Right lobe of liver (tissue), 6 donors: ENCODE results near the gene ERVMER34-1. TPM values are rescaled to one million over a fixed set of nuclear protein-coding genes. Genes with fewer than 3 reads are reported as not detected.

ENCODE experiments used
- ATAC-seq, 4 donors: fragments of 200-7000 bp; cut with Tn5 transposase; one replicate each; pipeline ENCODE4 v1.9.1; 2020; ENCODE audit warnings: mild to moderate bottlenecking in 4 of 4, moderate library complexity in 4 of 4
- DNase-seq, 3 donors: peaks; one replicate each; pipeline ENCODE4 v3.0.0-alpha.2; 2020
- H3K27ac ChIP-seq, 3 donors: fragments of 200-600 bp; one replicate each; pipeline ENCODE4 v1.8.0; 2022
- H3K27me3 ChIP-seq, 2 donors: fragments of 200-600 bp; one replicate each; pipeline ENCODE4 v1.8.0; 2022
- H3K36me3 ChIP-seq, 4 donors: fragments of 200-600 bp; sonication (generic) in 1 of 4; one replicate each; pipeline versions ENCODE4 v1.5.1 to v1.8.0; 2017 to 2022; ENCODE audit warnings: control low read depth in 1 of 4
- H3K4me1 ChIP-seq, 4 donors: fragments of 200-600 bp; sonication (generic) in 1 of 4; one replicate each; pipeline versions ENCODE4 v1.5.1 to v1.8.0; 2017 to 2022; ENCODE audit warnings: control low read depth in 1 of 4
- H3K4me3 ChIP-seq, 3 donors: fragments of 200-600 bp; one replicate each; pipeline ENCODE4 v1.8.0; 2022
- H3K9me3 ChIP-seq, 4 donors: fragments of 200-600 bp; sonication (generic) in 1 of 4; one replicate each; pipeline versions ENCODE4 v1.5.1 to v1.8.0; 2017 to 2022; ENCODE audit warnings: control low read depth in 1 of 4
- CTCF ChIP-seq, 4 donors: fragments of 200-600 bp in 3 of 4; fragments of 450-650 bp in 1 of 4; IDR thresholded peaks; one replicate each; pipeline versions ENCODE4 v1.5.1 to v1.8.0; 2016 to 2022; ENCODE audit warnings: antibody characterized with exemption in 4 of 4, mild to moderate bottlenecking in 2 of 4
- POLR2A ChIP-seq: fragments of 450-650 bp; IDR thresholded peaks from one replicate; pipeline ENCODE4 v1.6.1; 2017; ENCODE audit warnings: antibody characterized with exemption, mild to moderate bottlenecking
- WGBS: methylation state at CpG from one replicate; pipeline ENCODE4 v1.1.6; 2018; ENCODE audit warnings: low coverage, low lambda C conversion rate; ENCODE audit not compliant: insufficient coverage; ENCODE audit errors: missing lambda C conversion rate; 5-methylcytosine and 5-hydroxymethylcytosine counted together
- intact Hi-C, 2 donors: fragments of 100-400 bp; cut with DNase I; formaldehyde crosslinking; loops; one replicate each; pipeline versions ENCODE4 v1.11.2 to v1.14.1; 2022
- total RNA-seq, 6 experiments: library from RNA; depleted of rRNA in 2 of 6; stranded (reverse); fragments of >200 nt in 2 of 6; fragmentation: NEBNext Ultra II Directional in 3 of 6; extraction: Animal tissue kit (Norgen Biotek cat#: 25700) in 3 of 6; gene quantifications; one replicate each; pipeline versions ENCODE4 v1.1.0 to v1.2.4, GENCODE V29; 2016 to 2023
- donor health status: DM: no; HTN: yes; CAD: no.
- donor health status: DM: no; HTN: no; CAD: no.
- donor health status: DM: no; HTN: no; CAD: no.
- donor health status: DM: no; HTN: yes; CAD: no.
- donor health status: DM: no; HTN: yes; CAD: no.

Gene ERVMER34-1
- total RNA-seq, 6 experiments from 2014 or later, result 0.04 to 0.20 (median 0.15) TPM; not detected in 2

DNA sequence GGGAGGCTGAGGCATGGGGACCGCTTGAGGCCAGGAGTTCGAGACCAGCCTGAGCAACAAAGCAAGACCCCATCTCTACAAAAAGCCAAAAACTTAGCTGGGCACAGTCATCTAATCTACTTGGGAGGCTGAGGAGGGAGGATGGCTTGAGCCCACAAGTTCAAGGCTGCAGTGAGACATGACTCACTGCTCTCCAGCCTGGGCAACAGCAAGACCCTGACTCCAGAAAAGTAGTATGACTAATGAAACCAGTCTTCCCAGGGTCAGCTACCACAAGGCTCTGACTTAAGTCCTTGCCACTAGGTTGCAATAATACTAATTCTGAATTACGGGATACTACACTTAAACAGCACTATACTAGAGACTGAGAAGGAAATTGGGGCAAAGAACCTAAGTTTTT, 33.1 kb downstream of the ERVMER34-1 start:
- H3K27ac ChIP-seq, result no peak overlapping the region
- no peaks in the 10 kb centered on the region for H3K27me3 ChIP-seq
- no peak overlapping the region for H3K4me3 ChIP-seq
- no peaks in the 10 kb centered on the region for H3K9me3 ChIP-seq
- intact Hi-C loops, result no loop called here
- TF ChIP-seq POLR2A (no peak), CTCF (IDR thresholded peaks at IDR 0.05) (no peak)
- H3K36me3 ChIP-seq, result peaks cover 0 to 22% (median 0%) of the 10 kb centered on the region in 4 donors
- no peak for ATAC-seq
- no peak for DNase-seq
- peaks cover 0 to 9% (median 4%) of the 10 kb centered on the region in 4 donors for H3K4me1 ChIP-seq
- WGBS, result 92% methylated on average over 2 of the region's 3 CpGs

- Histone ChIP-seq H3K27ac (no peak overlapping the region), H3K36me3 (peaks cover 0 to 22% (median 0%) of the 10 kb centered on the region in 4 donors), H3K27me3 (no peaks in the 10 kb centered on the region), H3K4me1 (peaks cover 0 to 10% (median 4%) of the 10 kb centered on the region in 4 donors), H3K4me3 (no peak overlapping the region), H3K9me3 (no peaks in the 10 kb centered on the region)
- intact Hi-C loops, result no loop called here
- DNase-seq (no peak), ATAC-seq (no peak)
- TF ChIP-seq CTCF (IDR thresholded peaks at IDR 0.05) (no peak), POLR2A (no peak)
- WGBS, result 98% methylated on average over 6 of the region's 6 CpGs
These were observed 34.7 kb downstream of the ERVMER34-1 start for GRCh38 chr4:52716364-52717151.

DNA sequence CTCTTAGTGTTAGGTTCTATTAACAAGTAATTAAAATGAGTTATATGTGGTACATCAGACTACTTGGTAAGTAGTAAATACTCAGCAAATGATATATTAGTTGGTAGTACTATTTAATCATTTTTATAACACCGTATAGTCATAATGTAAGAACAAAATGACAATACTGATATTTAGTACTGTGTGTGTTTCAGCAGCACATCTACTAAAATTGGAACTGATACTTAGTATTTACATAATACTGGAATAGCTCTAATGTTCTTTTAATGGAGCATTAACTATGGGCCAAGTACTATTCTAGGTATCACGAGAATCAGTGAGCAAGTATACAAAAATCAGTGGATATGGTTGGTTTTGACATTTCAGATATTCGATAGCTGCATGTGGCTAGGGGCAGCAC, 35.3 kb downstream of the ERVMER34-1 start:
- H3K36me3 ChIP-seq, result peaks cover 0 to 22% (median 0%) of the 10 kb centered on the region in 4 donors
- TF ChIP-seq POLR2A (no peak), CTCF (IDR thresholded peaks at IDR 0.05) (no peak)
- intact Hi-C loops, result no loop called here
- H3K4me1 ChIP-seq, result peaks cover 0 to 10% (median 4%) of the 10 kb centered on the region in 4 donors
- H3K27ac ChIP-seq, result no peak overlapping the region
- no peak for ATAC-seq
- no peaks in the 10 kb centered on the region for H3K9me3 ChIP-seq
- no peak overlapping the region for H3K4me3 ChIP-seq
- H3K27me3 ChIP-seq, result no peaks in the 10 kb centered on the region
- 83% methylated on average over 3 of the region's 3 CpGs for WGBS
- DNase-seq, result no peak

DNA sequence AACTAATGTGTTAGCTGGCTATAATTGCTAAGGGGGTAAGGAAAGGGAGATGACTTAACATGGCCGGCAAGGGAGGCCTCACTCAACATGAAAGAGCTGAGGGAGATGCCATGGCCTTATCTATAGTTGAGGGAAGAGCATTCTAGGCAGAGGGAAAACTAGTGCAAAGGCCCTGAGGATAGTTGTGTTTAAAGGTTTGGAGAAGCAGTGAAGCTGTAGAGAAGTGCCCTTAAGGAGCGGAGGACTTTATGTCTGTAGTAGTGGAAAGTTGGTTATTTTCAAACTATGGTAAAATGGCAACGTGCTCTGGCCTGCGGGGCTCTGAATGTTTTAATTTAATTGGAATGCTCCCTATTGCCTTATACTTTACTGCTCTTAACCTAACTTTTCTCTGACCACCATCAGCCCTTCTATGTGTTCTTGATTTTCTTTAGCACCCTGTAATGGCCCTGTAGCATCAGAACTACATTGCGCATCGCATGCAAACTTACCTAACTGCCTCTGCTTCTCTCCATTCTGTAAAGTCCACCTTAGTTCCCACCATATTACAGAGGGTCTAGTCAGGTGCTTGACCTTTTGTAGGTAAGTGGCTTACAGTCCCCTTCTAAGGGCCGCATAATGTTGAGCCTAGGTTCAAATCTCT, 35.8 kb downstream of the ERVMER34-1 start:
- TF ChIP-seq CTCF (IDR thresholded peaks at IDR 0.05) (no peak), POLR2A (no peak)
- Histone ChIP-seq H3K9me3 (no peaks in the 10 kb centered on the region), H3K36me3 (peaks cover 0 to 22% (median 0%) of the 10 kb centered on the region in 4 donors), H3K27ac (no peak overlapping the region), H3K4me3 (no peak overlapping the region), H3K4me1 (peaks cover 0 to 10% (median 4%) of the 10 kb centered on the region in 4 donors), H3K27me3 (no peaks in the 10 kb centered on the region)
- ATAC-seq, result no peak
- 93% methylated on average over 7 of the region's 7 CpGs for WGBS
- intact Hi-C loops, result no loop called here
- DNase-seq, result no peak
